Measurements from ENCODE around the gene NR4A1.

NR4A1 gene

DNA sequence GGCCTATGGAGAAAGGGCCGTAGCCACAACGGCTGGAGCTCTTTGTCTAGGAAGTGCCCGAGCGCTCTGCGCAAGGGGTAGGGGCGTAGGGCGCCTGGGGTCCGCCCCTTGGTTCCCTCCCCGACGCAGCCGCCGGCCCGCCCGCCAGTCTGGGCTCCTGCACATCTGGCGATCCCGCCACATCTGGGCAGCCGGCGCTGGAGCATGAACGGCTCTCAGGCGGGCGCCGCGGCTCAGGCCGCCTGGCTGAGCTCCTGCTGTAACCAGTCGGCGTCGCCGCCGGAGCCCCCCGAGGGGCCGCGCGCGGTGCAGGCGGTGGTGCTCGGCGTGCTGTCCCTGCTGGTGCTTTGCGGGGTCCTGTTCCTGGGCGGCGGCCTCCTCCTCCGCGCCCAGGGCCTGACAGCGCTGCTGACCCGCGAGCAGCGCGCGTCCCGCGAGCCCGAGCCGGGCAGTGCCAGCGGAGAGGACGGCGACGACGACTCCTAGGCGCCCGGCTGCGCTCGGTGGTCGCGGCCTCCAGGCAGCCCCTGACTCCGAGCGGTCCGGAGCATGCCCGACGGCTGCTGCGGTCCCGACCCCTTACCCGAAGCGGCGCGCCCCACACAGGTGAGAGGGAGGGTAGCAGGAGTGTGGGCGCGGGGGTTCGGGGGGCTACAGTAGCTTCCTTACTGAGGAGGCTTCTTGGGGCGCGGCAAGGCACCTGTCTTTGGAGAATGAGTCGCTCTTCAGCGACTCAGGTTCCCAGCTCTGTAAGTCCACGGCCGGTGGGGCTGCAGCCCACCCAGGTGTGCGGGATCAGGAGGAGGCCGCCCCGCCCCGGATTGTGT, 28.5 kb downstream of the NR4A1 start, which contains the start of gene SMIM41:
TSS of gene SMIM41 (plus strand) at position 129 of the 827 bp plus-strand sequence. CDS start at position 205, 76 bp downstream.
- DNase-seq (ENCODE audit: low read depth in 2 of 2): no peak

DNA sequence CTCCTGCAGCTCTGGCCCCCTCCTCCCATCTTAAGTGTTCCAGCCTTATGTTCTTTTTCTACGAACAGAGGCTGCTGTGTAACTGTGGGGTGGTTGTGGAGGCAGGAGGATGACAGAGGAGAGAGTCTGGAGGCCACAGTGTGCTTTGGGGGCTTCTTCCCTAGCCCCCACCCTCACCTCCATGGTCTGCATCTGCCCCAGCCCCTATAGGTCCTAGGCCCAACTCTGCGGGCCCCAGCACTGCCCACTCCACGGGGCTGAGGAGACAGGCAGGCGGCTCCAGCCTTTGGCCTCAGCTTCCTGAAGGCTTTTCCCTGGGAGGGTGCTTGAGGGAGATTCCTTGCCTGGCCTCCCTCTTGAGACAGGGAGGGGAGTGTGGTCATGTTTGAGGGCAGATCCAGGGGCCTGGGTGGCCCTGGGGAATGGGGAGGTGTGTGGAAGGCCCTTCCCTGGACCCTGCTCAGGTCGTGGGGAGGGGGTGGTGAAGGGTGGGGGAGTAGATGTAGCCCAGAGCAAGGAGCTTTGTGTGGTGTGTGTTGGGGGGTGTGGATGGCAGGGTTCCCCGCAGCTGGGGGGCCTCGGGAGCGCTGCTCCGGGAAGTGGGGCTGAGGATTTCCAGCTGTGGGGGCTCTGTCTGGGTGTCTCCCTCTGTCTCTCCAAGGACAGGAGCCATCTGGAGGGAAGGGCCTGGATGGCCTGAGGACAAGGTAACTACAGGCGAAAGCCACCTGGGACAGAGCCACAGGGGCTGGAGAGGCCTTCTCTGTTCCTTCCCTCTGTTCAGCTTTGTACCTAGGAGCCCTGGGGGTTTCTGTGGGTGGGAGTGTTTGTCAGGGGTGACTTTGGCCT, 29.4 kb downstream of the NR4A1 start:
- DNase-seq (ENCODE audit: low read depth in 2 of 2): no peak

DNA sequence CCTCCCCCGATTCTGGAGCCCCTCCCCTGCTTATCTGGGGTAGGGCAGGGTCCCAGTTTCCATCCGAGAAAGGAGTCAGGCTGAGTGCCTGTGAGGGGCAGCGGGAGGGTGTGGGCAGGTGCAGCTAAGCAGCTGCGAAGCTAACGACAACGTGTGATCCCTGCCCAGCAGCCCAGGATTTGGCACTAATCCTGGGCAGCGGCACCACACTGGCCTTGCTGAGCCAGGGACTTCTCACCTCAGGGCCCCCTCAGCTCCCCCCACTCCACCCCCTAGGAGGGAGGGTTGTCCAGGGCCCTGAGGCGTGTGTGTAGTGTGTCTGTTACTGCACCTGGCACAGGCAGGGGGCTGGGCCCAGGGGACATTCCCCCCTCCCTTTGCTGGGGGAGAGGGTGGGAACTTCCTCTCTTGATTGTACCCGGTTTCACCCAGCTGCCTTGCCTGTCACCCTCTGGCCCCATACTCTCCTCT, 30.1 kb downstream of the NR4A1 start:
- DNase-seq (ENCODE audit: low read depth in 2 of 2): no peak

DNA sequence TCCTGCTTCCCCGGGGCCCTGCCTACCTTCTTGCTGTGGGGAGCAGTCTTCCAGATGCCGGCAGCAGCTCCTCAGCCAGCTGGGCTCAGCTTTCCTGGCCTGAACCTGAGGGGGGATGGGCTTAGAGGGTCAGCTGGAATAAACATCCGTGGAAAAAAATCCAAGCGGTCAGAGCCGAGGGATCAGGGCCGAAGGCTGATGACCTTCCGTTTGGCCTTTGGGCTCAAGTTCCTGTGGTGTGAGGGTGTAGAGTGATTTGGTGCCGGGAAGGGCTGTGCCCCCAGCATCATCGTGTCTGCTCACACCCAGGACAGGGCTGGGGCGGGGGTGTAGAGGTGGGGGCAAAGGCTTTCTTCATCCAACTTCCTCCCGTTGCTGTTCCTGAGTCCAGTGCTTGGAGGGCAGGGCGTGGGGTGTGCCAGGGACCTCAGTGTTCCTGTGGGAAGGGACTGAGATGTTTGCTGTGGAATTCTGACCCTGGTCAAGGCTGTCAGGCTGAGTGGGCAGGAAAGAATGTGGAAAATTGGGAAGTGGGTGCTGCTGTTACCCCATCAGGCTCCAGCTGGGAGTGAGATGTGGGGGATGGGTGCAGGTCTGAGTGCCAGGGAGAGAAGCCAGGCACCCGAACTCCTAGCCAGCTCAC, 30.9 kb downstream of the NR4A1 start:
- no peak for DNase-seq (ENCODE audit: low read depth in 2 of 2)

DNA sequence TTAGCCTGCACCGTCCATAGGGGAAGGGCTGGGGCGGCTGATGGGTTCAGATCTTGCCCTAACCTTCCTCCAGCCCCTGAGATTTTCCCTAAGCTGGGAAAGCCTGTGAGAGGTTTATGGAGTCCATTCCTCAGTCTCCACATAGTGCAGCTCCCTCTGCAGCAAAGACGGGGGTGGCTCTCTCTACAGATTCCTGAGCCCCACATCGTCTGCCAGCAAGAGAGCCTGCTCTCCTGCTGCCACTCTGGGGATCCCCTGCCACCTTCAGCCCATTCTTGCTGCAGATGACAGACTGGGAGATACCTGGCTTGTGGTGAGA, 31.4 kb downstream of the NR4A1 start:
- no peak for DNase-seq (ENCODE audit: low read depth in 2 of 2)

DNA sequence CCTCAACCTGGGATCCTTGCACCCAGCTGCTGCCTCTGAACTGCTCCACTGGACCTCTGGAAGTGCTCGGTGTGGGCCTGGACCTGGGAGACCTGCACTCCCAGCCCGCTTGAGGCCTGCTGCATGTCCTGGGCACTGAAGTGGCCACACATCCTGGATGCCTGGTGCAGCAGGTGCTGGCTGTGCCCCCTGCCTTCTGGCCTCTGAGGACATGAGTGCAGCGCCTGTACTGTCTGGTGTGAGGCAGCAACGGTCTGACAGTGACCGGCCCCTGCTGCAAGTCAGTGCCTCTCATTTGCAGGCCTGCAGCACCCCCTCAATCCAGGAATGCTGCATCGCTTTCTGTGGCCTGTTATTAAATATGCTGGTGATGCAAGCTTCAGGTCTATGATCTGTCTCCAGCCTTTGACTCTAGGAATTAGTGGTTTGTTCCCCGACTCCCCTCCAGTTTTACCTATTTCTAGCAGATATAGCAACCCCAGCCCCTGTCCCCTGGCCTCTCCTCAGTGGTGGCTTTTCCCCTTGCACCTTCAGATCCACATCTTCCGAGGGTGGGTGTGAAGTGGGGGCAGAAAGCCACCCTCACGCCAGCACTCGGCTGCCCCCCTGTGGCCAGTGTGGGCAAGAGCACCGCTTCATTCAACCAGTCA, 31.9 kb downstream of the NR4A1 start:
- DNase-seq (ENCODE audit: low read depth in 2 of 2): peak; percentile 50 to 56

DNA sequence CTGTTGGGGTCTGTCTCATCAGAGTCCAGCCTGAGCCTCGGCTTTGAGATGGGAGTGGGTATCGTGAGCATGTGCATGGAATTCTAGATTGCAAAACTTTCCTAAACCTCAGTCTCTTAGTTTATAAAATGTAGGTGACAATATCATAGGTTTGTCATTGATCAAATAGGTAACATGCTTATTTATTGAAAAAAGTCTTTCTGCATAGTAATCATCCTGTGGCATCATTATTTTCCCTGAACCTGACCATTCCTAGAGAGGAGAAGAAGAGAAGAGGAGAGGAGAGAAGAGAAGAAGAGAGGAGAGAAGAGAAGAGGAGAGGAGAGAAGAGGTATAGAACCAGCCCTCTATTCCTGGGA, 32.4 kb downstream of the NR4A1 start:
- DNase-seq (ENCODE audit: low read depth in 2 of 2): no peak

DNA sequence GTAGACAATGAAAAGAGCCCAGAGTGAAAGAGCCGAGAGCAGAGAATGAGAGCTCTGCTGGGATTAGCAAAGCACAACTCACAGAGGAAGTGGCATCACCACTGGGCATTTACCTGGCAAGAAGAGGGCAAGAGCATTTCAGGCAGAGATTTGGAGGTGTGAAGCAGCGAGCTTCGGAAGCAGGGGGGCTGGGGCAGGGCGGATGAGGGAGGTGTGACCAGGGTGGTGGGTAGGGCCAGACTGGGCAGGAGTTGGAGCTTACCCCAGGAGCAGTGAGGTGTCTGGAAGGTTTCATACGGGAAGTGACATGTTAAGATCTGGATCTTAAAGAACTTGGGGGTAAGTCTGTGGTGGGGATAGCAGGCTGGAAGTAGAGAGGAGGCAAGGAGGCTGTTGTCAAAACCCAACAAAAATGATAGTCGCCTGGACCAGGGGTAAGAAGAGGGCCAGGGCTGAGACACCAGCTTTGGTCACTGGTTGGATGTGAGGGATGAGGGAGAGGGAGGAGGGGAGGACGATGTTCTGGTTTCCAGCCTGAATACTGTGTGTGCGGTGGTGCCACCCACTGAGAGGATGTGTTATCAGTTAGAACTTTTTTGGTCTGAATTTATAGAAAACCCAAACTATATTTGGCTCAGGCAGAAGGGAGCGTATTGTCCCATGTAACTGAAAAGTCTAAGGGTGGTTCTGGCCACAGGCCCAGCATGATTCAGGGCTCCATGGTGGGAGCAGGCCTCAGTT, 33.4 kb downstream of the NR4A1 start:
- DNase-seq (ENCODE audit: low read depth in 2 of 2): no peak

DNA sequence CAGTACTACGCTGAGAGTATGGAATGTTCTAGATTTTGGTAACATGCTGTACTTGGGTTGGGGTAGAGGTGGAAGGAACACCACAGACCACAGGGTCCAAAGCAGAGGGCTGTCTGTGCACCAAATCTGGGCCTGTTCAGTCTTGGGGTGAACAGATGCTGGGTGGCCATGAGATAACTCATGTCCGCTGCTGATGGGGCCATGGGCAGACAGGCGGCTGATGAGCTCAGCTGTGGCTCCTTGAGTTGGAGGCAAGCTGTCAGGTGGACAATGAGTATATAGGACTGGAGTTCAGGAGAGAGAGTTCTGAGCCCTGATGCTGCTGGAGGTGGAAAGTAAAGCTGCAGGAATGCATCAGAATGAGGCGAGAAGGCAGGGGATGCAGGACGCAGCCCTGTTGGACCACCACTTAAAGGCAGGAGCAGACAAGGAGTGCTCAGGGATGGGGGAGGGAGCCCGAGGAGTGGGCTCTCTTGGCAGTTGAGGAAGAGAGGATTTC, 34.5 kb downstream of the NR4A1 start:
- no peak for DNase-seq (ENCODE audit: low read depth in 2 of 2)

DNA sequence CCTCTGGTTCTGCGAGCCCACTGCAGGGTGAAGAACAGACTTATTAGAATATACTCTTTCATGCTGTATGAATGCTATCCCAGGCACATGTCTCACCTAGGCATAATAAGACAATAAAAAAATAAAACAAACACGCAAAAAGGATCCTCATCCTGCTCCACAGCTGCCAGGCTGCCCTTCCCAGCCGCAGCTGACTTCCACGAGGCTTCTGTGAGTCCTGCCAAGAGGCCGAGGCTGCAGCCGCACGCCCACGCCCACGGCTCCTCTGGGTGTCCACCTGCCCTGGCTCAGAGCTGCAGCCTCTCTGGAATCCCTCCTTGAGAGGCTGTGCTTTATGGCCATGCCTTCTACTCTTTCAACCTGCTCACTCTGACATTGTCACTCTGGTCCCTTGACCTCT, 35.1 kb downstream of the NR4A1 start:
- DNase-seq (ENCODE audit: low read depth in 2 of 2): no peak

DNA sequence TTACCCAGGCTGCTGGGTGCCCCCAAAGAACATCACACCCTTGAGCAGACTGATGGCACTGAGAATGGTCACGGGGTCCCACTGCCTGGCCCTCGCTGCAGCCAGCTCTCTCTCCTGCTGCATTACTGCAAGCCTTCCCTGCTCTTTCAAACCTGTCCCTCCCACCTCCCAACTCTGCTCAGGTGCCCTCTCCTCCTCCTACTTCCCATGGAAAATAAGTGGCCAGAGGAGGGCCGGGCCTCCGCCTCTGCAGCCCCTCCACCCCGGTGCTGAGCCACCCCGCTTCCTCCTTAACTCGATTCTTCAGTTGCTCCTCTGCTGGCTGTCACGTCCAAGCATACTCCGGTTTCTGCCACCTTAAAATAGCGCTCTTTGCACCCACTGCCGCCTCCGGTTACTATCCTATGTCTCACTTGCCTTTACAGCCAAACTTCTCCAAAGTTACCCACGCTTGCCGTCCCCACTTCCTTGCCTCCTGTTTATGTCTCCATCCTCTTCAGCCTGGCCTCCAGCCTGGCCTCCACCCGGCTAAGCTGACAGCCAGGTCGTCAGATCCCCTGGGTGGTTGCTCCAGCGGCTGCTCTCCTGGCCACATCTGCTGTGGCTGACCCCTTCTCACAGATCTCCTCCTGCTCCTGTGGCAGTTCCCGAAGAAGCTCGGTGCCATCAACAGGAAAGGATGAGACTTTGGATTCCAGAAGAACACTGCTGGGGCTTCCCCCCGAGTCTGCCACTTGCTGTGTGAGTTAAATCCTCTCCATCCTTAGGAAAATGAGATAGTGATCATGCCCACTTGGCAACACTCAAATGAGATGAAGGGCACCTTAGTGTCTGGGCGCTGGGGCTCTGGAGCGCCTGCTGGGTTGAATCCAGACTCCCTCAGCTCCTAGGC, 35.9 kb downstream of the NR4A1 start:
- DNase-seq (ENCODE audit: low read depth in 2 of 2): no peak

DNA sequence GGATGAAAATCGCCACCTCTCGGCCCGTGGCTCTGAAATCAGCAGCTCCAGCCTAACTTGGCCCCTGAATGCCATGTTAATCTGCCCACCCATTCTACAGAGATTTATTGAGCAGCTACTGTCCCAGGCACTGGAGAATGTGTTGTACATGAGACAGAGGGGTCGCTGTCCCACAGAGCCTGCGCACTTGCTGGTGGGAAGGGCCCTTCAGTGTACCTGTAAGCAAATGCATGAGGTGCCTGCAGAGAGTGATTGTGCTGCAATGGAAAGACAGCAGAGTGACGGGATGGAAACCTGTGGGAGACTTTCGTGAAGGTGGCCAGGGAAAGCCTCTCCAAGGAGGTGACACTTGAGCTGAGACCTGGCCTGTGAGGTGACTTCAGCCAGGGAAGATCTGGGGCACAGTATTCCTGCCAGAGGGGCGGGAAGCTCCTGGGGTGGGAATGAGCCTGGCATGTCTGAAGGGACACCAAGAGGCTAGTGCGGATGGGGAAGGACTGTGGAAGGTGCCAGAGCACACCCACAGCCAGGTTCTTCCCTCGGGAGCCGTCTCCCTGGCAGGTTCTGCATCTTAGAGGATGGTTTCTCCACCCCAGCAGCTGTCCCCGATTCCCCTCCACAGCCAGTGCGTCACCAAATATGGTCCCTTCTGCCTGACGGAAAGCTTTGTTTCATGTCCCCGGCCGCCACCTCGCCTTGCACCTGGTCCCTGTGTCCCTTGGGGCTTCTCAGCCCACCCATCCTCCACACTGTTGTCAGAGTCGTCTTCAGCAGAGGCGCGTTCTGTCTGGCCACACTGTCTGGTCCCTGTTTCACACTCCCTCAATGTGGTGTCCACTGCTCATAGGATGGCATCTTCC, 36.9 kb downstream of the NR4A1 start:
- no peak for DNase-seq (ENCODE audit: low read depth in 2 of 2)

DNA sequence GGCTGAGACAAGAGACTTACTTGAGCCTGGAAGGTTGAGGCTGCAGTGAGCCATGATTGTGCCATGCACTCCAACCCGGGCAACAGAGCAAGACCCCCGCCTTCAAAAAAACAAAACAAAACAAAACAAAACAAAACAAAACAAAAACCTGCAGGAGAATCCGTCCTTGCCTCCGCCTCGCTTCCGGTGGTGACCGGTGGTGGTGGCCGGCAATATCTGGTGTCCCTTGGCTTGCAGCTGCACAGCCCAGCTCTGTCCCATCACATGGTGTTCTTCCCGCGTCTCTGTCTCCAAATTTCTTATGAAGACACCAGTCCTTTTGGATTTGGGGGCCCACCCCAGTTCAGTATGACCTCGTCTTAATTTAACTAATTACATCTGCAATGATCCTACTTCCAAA, 38.2 kb downstream of the NR4A1 start:
- no peak for DNase-seq (ENCODE audit: low read depth in 2 of 2)

DNA sequence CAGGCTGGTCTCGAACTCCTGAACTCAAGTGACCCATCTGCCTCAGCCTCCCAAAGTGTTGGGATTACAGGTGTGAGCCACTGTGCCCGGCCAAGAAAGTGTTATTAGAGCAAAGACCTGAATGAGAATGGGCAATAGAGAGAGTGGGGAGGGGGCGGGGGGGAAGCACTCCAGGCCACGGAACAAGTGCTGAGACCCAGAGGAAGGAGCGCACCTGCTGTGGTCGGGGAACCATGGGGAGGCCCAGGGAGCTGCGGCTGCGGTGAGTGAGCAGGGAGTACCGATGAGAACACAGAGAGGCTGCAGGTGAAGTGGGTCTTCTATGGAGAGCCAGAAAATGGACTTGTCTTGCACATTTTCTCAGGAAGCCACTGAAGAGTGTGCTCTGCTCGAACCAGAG, 39.0 kb downstream of the NR4A1 start:
- DNase-seq (ENCODE audit: low read depth in 2 of 2): no peak

DNA sequence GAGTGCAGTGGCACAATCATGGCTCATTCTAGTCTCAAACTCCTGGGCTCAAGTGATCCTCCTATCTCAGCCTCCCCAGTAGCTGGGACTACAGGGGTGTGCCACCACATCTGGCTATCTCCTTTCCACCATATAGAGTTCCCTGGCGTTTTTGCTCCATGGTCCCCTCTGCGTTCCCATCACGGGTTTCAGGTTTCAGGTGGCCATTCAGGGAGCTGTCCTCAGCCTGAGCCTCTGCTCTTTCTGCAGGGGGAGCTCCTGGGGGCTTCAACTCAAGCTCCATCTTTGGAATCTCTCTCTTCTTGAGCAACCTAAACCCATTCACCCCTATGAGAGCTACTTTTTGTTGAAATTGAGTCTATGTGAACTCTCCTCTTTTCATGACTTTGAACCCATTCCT, 39.8 kb downstream of the NR4A1 start:
- DNase-seq (ENCODE audit: low read depth in 2 of 2): no peak

DNA sequence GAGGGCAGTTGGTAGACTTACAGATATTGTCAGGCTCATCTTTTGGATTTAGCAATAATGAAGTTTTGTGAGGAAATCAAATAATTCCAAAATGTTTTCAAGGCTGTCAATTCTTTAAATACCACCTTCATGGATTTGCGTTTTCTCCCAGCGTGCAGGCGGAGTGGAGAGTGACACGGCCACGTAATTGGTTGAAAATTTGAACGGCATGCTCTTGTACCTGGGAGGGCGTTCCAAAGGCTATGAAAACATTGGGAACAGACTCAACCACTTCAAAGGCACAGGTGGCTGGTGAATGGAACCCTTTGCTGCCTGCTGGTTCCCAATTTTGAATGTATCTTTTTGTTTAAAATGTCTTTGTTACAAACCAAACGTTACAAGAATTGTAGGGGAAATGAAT, 40.6 kb downstream of the NR4A1 start:
- DNase-seq (ENCODE audit: low read depth in 2 of 2): no peak

DNA sequence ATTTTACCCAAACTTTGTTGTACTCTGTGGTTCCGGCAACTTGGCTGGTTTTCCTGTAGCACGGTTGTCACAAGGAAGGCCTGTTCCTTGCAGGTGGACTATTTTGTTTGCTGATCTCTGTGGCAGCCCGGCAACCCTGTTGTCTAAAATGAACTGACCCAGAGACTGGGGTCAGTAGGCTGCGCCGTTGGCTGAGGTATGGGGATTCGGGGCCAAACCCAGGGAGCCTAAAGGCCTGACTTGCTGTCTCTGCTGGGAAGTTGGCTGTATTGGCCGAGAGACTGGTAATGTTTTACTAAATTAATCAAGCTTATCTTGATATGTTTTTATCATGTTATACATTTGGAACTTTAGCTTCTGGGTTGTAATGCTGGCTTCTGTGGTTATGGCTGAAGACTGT, 42.1 kb downstream of the NR4A1 start:
- DNase-seq (ENCODE audit: low read depth in 2 of 2): no peak

DNA sequence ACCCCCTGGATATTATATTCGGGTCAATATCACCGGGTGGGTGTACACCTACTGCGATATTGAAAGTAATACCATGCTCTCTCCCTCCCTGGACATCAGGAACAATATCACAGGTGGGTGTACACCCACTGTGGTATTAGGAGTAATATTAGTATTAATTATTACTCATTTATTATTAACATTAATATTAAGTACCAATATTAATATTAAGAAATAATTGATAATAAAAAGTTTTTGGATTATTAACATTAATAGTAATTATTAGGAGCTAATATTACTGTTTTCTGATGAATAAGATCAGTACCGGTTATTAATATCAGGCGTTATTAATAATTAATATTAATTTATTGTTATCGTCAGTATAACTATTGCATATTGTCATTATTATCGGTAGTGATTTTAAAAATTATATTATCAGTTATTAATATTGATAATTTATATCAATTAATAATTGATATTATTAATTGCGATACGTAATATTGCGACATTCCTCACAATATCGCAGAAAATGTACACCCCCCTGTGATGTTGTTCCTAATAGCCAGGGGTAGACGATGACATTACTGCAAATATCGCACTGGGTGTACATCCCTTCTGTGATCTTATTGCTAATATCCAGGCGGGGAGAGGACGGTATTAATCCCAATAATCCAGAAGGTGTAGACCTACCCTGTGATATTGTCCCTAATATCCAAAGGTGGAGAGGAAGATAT, 45.2 kb downstream of the NR4A1 start:
- no peak for DNase-seq (ENCODE audit: low read depth in 2 of 2)

Measured in activated CD4-positive, alpha-beta T cell treated with anti-CD3 and anti-CD28 coated beads for 24 hours (primary cell).